Stimulated activated CD4-positive, alpha-beta T cell treated with anti-CD3 and anti-CD28 coated beads, TNF-alpha, amount 100 ng/mL, for 48 hours (primary cell): ENCODE data around the gene GLT1D1.

Experiments
- DNase-seq, 3 donors: peaks; one replicate each; pipeline ENCODE4 v3.0.0-alpha.2; 2020; ENCODE audit warnings: low read depth in 3 of 3

Gene GLT1D1

GRCh38 chr12:128856035-128856790 is 2.9 kb downstream of the GLT1D1 start:
- DNase-seq: no peak

GRCh38 chr12:128856791-128857078 is 3.5 kb downstream of the GLT1D1 start:
- no peak for DNase-seq

GRCh38 chr12:128857133-128857763 is 4.0 kb downstream of the GLT1D1 start:
- DNase-seq: no peak

GRCh38 chr12:128859311-128859710 is 6.0 kb downstream of the GLT1D1 start:
- no peak for DNase-seq

GRCh38 chr12:128861226-128862016 is 8.1 kb downstream of the GLT1D1 start:
- DNase-seq: no peak

- no peak for DNase-seq
These were observed 10.7 kb downstream of the GLT1D1 start for GRCh38 chr12:128863957-128864356.

- DNase-seq: no peak
These were observed 11.4 kb downstream of the GLT1D1 start for GRCh38 chr12:128864516-128865186.

- no peak for DNase-seq
These were observed 14.2 kb downstream of the GLT1D1 start for GRCh38 chr12:128867466-128867865.

GRCh38 chr12:128871516-128871892 is 18.2 kb downstream of the GLT1D1 start:
- DNase-seq: no peak

- DNase-seq: no peak
These were observed 19.0 kb downstream of the GLT1D1 start for GRCh38 chr12:128872303-128872702.

- no peak for DNase-seq
These were observed 23.3 kb downstream of the GLT1D1 start for GRCh38 chr12:128876559-128876958.

GRCh38 chr12:128879898-128880764 is 26.9 kb downstream of the GLT1D1 start:
- DNase-seq: no peak

- no peak for DNase-seq
These were observed 38.6 kb downstream of the GLT1D1 start for GRCh38 chr12:128891856-128892255.

GRCh38 chr12:128903236-128903635 is 50.0 kb downstream of the GLT1D1 start:
- no peak for DNase-seq

GRCh38 chr12:128905003-128905544 is 51.8 kb downstream of the GLT1D1 start:
- DNase-seq: no peak

- DNase-seq: no peak
These were observed 53.3 kb downstream of the GLT1D1 start for GRCh38 chr12:128906485-128907137.

- DNase-seq: no peak
These were observed 55.0 kb downstream of the GLT1D1 start for GRCh38 chr12:128908254-128908653.

- DNase-seq: no peak
These were observed 56.4 kb downstream of the GLT1D1 start for GRCh38 chr12:128909653-128910052.

GRCh38 chr12:128910629-128911028 is 57.4 kb downstream of the GLT1D1 start:
- DNase-seq: no peak

GRCh38 chr12:128911861-128912260 is 58.6 kb downstream of the GLT1D1 start:
- DNase-seq: no peak
